Melanocyte of skin (primary cell): ENCODE measurements around the gene CD300A. TPM values are rescaled to one million over a fixed set of nuclear protein-coding genes. Genes with fewer than 3 reads are reported as not detected.

Experiments
- small RNA-seq, 2 donors: library from RNA; depleted of rRNA; stranded (forward); fragments of <200 nt; gene quantifications; one replicate each; pipeline ENCODE3, GENCODE V24; 2012
- total RNA-seq, 2 donors: library from RNA; depleted of rRNA; stranded (reverse); fragments of >200 nt; gene quantifications; 2 replicates each; pipeline ENCODE4 v1.2.3, GENCODE V29; 2012

The CD300A gene
- total RNA-seq: not detected

DNA sequence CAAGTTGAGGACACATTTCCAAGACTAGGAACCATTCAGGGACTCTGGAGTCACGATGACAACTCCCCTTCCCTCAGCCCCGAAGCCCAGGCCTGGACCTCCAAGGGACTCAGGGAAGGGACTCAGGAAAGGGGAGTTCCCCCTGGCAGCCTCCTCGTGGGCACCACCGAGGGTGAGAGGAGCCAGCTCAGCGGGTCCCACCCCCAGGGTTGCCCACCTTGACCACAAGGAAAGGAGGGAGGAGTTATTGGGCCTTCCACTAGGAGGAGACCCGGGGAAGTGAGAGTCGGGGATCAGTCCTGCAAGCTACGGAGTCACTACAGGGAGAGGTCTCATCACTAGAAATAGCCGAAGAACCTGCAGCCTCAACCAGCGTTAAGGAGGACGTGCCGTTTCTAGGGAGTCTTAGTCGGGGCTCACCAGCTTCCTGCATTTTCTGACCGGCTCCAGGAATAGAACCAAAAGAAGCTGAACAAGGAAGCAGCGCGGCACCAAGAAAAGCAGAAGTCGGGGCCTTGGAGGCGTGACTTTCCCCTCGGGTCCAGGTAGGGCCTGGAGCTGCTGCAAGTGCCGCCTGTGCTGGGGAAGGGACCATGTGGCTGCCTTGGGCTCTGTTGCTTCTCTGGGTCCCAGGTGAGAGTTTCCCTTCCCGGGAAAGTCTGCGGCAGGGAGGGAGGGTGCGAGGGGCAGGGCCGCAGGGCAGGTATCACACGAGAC is at the start of gene CD300A:
Gene CD300A, plus strand, starts transcription at position 524 of the 717 bp plus-strand sequence. Its CDS starts 70 bp downstream, at position 594.

GRCh38 chr17:74431568-74432423 is 34.6 kb upstream of the CD300A start, which contains the start of gene GPRC5C:
TSS of gene GPRC5C (plus strand) at chr17:74432088. CDS start at chr17:74439777, 7,689 bp downstream.

GRCh38 chr17:74531231-74531761 is 64.9 kb downstream of the CD300A start, which contains the start of gene CD300LB:
TSS of gene CD300LB (minus strand) at chr17:74531475. CDS start at chr17:74531350, 125 bp downstream.

Small RNA genes lying within 50 kb of the gene (small RNA-seq; reads per million reads assigned to genes)
- gene RNA5SP448: 0 reads per million in 2 donors

Other genes with a start within 250 kb of the CD300A start
- gene DNAI2, start 192.4 kb upstream of the CD300A start, total RNA-seq: not detected
- gene KIF19, start 140.4 kb upstream of the CD300A start, total RNA-seq: not detected
- gene BTBD17, start 104.8 kb upstream of the CD300A start, total RNA-seq: not detected
- not detected for gene GPR142, start 99.1 kb upstream of the CD300A start, total RNA-seq
- gene GPRC5C, start 34.5 kb upstream of the CD300A start, total RNA-seq: 1 to 10 TPM in 1 of 2 donors, under 1 TPM in 1; under 0.01 to 3.3 TPM
- gene CD300LB, start 64.8 kb downstream of the CD300A start, total RNA-seq: not detected
- not detected for gene CD300C, start 79.5 kb downstream of the CD300A start, total RNA-seq
- gene CD300H, start 100.9 kb downstream of the CD300A start, total RNA-seq: not detected
- not detected for gene CD300LD, start 125.6 kb downstream of the CD300A start, total RNA-seq
- gene CD300E, start 157.1 kb downstream of the CD300A start, total RNA-seq: not detected
- not detected for gene CD300LF, start 246.3 kb downstream of the CD300A start, total RNA-seq